OCI-M1 (cell line): ENCODE results near the gene RXFP3.
A peak's percentile ranks its signal among the peaks of the same experiment; 100 is the strongest.
"Not testable (repeated sequence)": the region's sequence is repeated elsewhere in the genome, so short reads cannot be mapped to it uniquely, and the experiment has no call there.

ENCODE experiments used
- DNase-seq: peaks from one replicate; lab custom pipeline; 2025; lab: John Stamatoyannopoulos, UW

Gene RXFP3

GRCh38 chr5:33936004-33936380 is 194 bp upstream of the RXFP3 start:
- DNase-seq, result no peak

GRCh38 chr5:33937017-33937706 is 976 bp downstream of the RXFP3 start:
- DNase-seq, result no peak

- no peak for DNase-seq
Observed at GRCh38 chr5:33937707-33938506, 1.7 kb downstream of the RXFP3 start.

- DNase-seq, result no peak
Observed at GRCh38 chr5:33938507-33938796, 2.3 kb downstream of the RXFP3 start.

GRCh38 chr5:33938881-33939280 is 2.7 kb downstream of the RXFP3 start:
- DNase-seq, result no peak

GRCh38 chr5:33939556-33940262 is 3.5 kb downstream of the RXFP3 start:
- peak; percentile 10 for DNase-seq

GRCh38 chr5:33941090-33941489 is 4.9 kb downstream of the RXFP3 start:
- no peak for DNase-seq

GRCh38 chr5:33944543-33945132 is 8.5 kb downstream of the RXFP3 start:
- DNase-seq, result no peak

- not testable (repeated sequence) for DNase-seq
Observed at GRCh38 chr5:33952175-33952574, 16.0 kb downstream of the RXFP3 start.

DNA sequence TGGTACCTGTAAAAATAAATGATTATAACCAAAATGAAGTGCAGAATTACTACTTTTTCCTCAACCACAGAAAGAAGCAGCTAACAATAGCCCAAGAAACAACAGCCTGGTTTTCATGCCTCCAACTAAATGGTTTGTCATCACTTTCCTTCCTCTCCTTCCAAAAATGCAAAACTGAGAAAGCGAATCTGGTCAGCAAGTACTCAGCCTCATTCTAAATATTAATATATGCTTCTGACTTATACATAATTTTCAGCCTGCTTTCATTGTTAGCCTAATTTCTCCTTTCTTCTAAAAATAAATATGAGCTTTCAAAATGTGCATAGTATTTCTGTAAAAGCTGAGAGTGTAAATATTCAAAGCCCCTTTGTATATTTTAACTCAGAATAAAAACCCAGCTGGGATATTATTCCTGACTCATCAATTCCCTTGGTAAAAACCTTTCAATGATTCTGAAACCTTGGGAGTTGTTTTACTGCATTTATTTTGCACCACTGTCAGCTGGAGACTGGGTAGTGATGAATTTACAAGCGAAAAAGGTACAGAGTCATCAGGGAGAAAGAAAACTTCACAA is 21.5 kb downstream of the RXFP3 start:
- no peak for DNase-seq

GRCh38 chr5:33958176-33958575 is 22.0 kb downstream of the RXFP3 start:
- DNase-seq, result no peak

- no peak for DNase-seq
Observed at GRCh38 chr5:33964132-33964700, 28.0 kb downstream of the RXFP3 start.

DNA sequence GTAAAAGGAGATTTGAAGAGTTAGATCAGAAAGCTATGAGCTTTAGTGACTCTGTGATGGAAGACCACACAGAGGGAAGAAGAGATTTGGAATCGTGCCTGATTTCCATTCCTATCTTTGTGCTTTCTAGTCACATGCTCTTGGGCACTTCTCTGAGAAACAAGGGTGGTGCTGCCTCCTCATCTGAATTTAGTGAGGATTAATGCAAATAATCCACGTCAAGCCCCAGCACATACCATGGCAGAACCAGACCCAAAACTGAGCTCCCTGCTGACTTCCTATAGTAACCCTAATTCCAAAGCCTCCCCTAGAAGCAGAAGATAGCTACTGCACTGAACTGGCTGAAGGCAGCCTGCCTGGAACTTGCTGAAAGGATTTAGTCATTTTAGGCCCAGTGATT is 30.6 kb downstream of the RXFP3 start:
- DNase-seq, result no peak

DNA sequence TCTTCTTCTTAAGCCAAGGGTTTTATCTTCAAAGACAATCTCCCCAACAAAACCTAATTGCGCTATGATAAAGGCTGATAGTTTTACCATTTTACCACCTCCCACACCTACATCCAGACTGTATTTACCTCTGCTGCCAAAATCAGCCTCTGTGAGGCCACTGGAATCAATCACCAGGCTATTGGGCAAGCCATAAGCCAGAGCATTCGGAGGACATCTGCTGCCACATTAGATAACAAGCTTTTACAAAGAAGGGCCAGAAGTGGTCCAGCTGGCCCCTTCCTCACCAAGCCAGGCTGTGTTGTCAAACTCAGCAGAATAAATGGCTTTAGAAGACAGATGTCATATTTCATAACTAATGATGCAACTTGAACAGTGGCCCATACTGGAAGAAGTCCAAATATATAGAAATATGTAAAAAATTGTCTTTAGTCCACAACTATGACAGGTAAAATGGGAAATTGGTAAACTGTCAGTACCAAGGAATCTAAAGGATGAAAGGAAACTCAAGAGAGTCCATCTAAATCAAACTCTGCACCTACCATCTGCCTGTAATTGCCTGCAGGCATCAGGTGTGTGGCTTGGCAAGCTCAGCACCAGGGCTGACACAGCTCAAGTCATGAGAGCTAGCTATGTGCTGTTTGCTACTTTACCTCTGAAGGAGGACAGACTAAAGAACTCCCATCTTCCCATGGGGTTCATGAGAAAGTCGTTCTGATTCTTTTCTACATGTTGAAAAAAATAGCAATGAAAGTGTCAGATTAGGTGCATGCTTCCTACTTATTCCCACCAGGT is 32.2 kb downstream of the RXFP3 start:
- DNase-seq, result no peak

DNA sequence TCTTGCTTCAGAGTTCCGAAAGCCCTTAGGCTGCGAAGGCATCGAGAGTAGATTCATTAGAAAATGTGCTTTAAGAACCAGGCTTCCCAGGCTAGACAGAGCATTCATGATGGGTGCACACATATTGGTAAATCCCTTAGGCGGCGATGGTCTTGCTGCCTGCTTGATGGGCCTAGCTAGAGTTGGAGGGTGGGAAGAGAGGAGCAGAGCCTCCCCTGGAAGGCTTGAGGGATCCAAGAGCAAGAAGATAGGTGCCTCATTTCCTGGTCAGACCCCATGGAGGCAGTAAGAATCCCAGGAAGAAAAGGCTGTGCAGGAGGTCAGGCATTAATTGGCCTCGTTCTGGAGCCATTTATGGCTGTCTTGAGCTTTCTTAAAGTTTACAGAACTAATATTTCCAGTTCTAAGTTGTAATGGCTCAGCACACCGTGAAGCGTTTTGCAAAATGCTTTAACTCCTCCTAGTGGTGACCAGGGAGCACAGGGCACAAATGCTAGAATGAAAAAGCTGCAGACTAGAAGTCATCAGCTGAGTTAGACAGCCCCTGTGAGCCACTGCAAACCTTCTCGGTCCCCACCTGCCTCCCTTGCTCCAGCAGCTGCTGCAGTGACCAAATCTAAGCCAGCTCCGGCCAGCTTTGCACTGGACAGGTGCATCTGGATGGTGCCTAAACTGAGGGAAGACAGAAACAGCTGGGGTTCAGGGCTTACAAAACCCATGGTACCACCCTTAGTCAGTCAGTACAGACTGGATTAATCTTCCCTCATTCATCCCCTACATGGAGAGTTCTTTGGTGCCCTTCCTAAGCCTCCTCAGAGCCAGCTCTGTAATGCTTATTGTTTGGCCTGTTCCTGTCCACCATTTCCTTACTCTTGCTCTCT is 33.6 kb downstream of the RXFP3 start:
- peak; percentile 53 for DNase-seq

GRCh38 chr5:33973271-33973670 is 37.1 kb downstream of the RXFP3 start:
- no peak for DNase-seq

DNA sequence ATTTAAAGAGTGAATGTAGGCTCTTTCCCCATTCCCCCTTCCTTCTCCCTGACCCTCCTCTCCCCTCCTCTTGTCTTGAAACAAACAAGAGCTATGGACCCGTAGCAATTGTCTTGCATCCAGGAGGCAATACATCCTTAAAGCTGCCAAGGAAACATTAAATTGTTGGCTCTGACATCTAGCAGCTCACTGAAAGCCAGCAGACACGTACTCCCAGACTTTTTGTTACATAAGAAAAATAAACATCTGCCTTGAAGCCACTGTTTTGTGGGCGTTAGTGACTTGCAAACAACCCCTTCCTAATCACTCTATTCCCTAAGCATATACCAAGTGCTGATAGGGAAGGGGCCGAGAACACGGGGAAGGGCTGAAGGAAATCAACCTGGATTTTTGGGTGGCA is 39.7 kb downstream of the RXFP3 start:
- no peak for DNase-seq

DNA sequence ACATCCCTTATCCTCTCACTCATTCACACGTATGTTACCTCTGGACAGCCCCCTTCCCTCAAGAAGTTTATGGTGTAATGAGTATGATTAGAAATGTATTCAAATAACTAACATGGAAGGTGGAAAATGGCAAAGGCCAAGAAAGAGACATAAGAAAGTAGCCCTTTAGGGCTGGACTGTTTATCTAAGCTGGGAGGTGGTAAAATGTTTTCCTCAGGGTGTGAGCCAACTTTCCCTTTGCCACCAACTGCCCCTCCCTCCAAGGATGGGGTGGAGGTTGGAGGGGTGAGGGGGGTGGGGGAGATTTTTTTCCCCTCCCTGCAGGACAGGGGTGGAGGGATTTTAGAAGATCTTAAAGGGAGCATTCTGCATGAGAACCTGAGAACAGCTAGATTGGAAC is 40.1 kb downstream of the RXFP3 start:
- no peak for DNase-seq

- no peak for DNase-seq
Observed at GRCh38 chr5:33978306-33978705, 42.1 kb downstream of the RXFP3 start.

- DNase-seq, result no peak
Observed at GRCh38 chr5:33980030-33980429, 43.8 kb downstream of the RXFP3 start.
